Stimulated activated CD4-positive, alpha-beta T cell treated with anti-CD3 and anti-CD28 coated beads, Interleukin-4, amount 100 ng/mL, for 1 hour (primary cell): ENCODE results near the gene GLTPD2.
A peak's percentile ranks its signal among the peaks of the same experiment; 100 is the strongest.
"Not testable (repeated sequence)": the region's sequence is repeated elsewhere in the genome, so short reads cannot be mapped to it uniquely, and the experiment has no call there.

Source experiments
- DNase-seq: peaks from one replicate; pipeline ENCODE4 v3.0.0-alpha.2; 2020

GLTPD2 gene

DNA sequence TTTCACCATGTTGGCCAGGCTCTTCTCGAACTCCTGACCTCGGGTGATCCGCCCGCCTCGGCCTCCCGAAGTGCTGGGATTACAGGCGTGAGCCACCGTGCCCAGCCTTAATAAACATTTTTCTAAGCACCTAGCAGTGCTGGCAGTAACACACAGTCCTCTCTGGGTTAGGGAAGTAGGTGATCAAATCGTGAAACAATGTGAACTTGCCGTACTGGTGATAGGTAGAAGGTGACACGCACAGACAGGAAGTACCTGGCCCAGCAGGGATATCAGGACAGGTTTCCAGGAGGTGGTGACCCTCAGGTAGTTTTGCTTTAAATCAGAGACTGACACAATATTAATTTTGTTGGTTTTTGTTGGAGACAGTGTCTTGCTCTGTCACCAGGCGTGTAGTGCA lies 22.7 kb downstream of the GLTPD2 start:
- DNase-seq, result no peak

GRCh38 chr17:4812690-4813089 lies 23.9 kb downstream of the GLTPD2 start:
- DNase-seq, result no peak

- DNase-seq, result no peak
Observed at GRCh38 chr17:4815043-4815675, 26.4 kb downstream of the GLTPD2 start.

DNA sequence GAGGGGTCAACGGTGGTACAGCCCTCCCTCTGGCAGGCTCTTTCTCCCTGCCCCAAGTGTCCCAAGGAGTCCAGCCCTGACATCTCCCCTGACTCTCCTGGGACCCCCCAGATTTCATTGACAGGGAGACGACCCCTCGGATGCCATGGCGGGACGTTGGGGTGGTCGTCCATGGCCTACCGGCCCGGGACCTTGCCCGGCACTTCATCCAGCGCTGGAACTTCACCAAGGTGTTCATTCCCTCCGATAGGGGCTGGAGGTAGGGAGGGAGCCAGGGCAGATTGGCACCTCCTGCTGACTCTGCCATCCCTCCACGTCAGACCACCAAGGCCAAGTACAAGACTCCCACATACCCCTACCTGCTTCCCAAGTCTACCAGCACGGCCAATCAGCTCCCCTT lies 28.1 kb downstream of the GLTPD2 start:
- DNase-seq, result no peak

- no peak for DNase-seq
Observed at GRCh38 chr17:4818276-4818675, 29.5 kb downstream of the GLTPD2 start.

DNA sequence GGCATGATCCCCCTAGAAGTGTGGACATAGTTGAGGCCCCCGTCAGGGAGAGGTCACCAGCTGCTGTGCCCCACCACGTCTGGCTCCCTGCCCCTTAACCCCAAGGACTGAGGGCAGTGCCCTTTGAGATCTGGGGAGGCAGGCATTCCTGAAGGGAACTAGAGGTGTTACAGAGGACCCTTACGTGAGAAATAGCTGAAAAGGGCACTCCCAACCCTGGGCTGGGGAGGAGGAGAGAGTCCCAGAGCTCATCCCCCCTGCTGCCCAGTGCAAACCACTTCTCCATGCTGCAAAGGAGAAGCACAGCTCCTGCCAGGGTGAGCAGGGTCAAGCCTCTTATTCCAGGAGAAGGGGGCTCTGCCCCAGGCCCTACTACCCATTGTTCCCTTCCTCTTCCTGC lies 34.1 kb downstream of the GLTPD2 start:
- DNase-seq, result no peak

GRCh38 chr17:4823373-4824089 lies 34.8 kb downstream of the GLTPD2 start:
- no peak for DNase-seq

GRCh38 chr17:4827399-4827798 lies 38.6 kb downstream of the GLTPD2 start:
- DNase-seq, result no peak

- DNase-seq, result not testable (repeated sequence)
Observed at GRCh38 chr17:4832829-4833177, 44.0 kb downstream of the GLTPD2 start.

DNA sequence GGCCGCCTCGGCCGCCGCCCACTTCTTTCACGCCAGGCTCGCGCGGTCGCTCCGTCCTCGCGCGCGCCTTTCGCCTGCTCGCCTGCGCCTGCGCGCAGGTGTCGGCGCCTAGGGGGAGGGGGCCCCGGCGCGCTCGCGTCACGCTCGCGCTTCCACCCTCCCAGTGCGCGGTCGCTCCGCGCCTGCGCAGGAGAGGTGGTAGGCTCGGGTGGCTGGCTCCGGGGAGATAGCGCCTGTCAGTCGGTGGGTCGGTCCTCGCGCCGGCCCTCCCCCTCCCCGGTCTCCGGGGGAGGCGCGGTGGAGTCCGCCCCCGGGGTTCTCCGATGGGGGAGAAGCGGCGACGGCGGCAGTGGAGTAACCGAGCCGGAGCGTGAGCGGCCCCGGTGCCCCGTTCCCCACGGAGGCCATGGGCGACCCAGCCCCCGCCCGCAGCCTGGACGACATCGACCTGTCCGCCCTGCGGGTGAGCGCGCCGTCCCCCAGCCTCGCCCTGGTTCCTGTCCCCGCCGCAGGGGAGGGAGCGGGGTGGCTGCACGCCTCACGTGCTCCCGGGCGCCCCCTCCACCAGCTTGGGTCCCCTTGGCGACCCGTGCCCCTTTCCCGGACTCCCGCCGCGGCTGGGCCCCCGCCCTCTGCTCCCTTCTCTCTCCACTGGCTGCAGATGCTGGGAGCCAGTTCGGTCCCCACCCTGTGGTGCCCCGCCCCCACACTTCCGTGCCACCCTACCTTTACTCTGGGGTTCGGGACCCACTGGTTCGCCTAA lies 44.6 kb downstream of the GLTPD2 start, which contains the start of gene MINK1:
MINK1 (plus strand) TSS at position 163 of the 763 bp plus-strand sequence; CDS start at position 407, 244 bp downstream.
- DNase-seq, result peak; percentile 86

- DNase-seq, result no peak
Observed at GRCh38 chr17:4833941-4834680, 45.3 kb downstream of the GLTPD2 start.

- DNase-seq, result no peak
Observed at GRCh38 chr17:4834681-4835020, 45.9 kb downstream of the GLTPD2 start.

- no peak for DNase-seq
Observed at GRCh38 chr17:4836221-4836620, 47.5 kb downstream of the GLTPD2 start.

DNA sequence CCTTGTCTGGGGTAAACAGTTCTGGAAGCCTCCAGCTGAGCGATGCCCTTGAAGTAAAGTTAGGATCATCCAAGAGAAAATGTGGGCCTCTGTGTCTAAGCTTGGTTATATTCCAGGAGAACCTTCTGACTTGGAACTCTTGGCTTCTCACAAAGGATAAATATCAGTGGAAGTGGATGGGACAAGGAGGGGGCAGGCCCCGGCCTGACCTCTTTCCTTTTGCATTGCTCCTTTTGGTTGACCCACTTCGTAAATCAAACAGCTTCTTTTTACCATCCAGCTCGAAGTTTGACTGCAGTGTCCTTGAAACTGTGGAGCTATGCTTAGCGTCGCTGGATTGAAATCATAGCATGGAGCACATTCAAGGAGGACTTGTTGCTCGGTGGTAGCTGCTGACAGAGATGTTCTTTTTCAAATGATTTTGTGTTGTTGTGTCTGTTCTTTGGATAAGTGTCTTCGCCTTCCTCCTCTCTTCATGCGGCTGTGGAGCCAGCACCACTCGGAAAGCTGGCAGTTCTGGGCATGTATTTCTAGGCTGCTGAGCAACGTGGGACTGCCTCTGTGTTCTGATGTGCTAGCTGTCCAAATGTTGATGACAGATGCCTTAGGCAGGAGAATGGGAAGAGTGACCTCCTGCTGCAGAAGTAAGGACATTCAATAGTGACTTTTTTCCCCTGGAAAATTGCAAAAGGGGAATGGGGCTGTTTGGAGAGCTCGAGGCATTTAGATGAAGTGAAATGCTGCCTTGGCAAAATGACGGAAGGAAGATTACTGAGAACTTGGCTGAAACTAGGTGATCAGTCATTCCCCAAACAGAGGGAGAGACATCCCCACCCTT lies 48.9 kb downstream of the GLTPD2 start:
- no peak for DNase-seq

- no peak for DNase-seq
Observed at GRCh38 chr17:4838309-4838785, 49.6 kb downstream of the GLTPD2 start.

GRCh38 chr17:4839221-4839620 lies 50.5 kb downstream of the GLTPD2 start:
- DNase-seq, result no peak
